ENCODE data around the gene OPCML.

OPCML gene

DNA sequence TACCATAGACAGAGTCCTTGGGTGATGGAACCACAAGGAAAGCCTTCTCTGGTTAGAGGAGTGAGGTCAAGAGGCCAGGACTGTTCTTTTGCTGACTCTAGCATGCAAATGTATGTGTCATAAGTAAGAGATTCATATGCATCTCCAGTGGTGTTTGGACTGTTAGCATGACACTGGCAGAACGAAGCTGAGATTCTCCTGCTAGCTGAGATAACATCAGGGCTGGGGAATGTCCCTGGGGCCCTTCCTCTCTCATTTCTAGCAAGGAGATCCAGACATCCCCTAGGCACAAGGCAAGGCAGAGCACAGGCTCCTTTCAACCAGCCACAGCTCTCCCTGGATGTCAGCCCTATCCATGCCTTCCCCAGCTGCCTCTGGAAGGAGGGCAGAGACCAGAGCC lies 711.3 kb downstream of the OPCML start:
- no peak for DNase-seq (ENCODE audit: low read depth in 2 of 2, low spot score in 1 of 2)

DNA sequence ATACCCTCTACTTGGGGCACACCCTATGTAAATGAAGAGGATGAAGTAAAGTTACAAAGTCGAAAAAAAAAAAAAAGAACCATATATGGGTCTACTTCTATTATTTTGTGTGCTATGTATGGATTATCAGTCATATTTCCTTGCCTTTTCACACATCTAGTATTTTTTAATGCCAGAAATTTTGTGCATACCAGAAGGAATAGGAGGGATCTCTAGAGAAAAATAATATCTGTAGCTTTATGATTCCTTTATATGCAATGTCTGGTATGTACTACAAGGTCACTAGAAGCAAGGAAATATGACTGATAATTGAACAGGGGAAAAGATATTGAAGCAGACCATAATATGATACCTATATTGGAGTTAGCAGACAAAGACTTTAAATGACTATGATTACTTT lies 713.4 kb downstream of the OPCML start:
- no peak for DNase-seq (ENCODE audit: low read depth in 2 of 2, low spot score in 1 of 2)

DNA sequence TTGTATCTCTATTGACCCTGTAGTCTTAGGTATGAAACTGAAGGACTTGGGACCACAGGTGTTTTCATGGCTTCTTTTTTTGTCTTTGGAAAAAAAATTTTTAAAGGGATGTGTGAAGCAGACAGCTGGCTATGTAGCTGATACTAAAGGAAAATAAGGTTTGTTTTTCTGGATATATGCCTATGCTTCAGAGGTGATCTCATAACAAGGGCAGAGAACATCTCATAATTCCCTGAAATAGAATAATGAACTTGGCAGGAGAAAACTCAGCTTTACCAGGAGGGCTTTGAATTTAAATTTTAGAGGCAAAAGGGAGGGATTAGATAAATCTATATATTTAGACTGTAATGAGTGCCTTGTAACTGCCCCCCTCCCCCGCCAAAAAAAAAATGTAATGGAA lies 714.9 kb downstream of the OPCML start:
- DNase-seq (ENCODE audit: low read depth in 2 of 2, low spot score in 1 of 2) = no peak

DNA sequence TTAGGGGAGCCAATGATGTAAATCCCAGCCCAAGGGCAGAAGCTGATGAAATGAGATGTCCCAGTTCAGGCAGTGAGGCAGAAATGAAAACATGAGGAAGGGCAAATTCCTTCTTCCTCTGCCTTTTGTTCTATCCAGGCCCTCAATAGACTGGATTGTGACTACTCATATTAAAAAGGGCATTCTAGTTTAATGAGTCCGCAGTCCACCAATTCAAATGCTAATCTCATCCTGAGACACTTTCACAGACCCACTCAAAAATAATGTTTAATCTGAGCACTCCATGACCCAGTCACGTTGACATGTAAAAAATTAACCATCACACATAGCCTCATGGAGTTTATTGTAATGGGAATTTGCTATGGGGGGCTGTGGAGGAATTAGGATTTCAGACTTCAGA lies 717.9 kb downstream of the OPCML start:
- no peak for DNase-seq (ENCODE audit: low read depth in 2 of 2, low spot score in 1 of 2)

DNA sequence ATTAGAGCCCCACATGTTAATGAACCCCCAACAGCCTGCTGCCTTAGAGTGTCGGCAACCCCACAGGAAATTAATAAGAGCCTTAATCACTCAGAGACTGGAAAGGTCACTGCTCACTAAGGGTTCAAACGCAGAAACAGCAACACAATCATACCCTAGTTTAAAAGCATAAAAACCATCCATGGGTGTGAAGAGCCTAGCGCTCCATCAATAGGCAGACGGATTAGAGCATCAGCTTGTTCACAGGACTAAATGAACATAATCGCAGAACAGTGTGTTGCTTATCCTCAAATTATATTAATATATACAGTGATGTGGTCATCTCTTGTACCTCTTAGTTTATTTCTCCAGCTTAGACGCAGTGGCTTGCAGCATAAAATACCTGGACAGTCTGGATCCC lies 720.7 kb downstream of the OPCML start:
- DNase-seq (ENCODE audit: low read depth in 2 of 2, low spot score in 1 of 2) = no peak

DNA sequence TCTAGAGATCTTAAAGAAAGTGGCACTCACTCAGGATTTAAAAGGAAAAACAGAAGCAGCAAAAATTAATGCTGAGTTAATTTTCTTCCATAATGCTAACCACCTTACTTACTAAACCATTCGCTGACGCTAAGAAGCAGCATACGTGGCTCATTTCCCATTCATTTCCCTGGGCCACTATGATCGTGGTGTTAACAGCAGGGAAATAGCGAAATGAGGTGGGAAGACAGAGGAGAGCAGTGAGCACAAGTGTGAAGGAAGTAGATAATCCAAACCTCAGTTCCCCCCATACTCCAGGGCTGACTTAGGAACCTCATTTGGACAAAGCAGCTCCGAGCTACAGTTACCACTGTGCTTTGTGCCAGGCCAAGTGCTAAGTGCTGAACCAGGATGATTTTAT lies 723.2 kb downstream of the OPCML start:
- DNase-seq (ENCODE audit: low read depth in 2 of 2, low spot score in 1 of 2) = no peak

DNA sequence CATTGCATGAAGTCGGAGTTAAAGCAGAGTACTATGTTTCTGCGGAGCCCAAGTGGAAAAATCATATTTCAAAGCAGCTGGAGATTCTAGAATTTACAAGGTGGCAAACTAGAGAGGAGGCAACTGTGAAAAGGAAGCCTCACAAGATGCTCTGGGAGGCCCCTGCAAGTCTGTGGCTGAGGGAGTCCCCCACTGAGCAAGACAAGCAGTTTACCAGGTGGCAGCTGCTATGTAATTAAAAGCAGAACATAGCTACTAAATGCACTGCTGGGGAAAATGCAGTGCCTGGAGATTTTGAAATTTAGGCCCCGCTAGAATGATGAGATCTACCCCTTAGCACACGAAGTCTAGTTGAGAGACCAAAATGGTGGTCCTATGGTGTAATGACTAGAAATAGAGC lies 728.0 kb downstream of the OPCML start:
- DNase-seq (ENCODE audit: low read depth in 2 of 2, low spot score in 1 of 2) = no peak

DNA sequence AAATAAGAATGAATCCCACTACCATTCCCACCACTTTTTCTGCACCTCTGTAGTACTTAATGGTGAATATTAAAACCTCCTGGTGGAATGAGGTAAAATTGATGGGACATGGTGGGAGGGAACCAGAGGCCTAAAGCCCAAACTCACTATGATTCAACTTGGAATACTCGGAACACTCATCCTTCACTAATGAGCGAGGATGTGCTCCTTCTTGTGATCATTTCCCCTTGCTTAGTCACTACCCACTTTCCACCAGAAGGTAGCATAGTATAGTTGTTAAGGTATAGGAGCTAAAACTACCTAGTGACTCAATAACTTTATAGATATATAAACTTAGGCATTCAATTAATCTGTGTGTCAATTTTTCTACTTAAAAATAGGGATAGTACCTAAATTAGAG lies 728.9 kb downstream of the OPCML start:
- DNase-seq (ENCODE audit: low read depth in 2 of 2, low spot score in 1 of 2) = no peak

DNA sequence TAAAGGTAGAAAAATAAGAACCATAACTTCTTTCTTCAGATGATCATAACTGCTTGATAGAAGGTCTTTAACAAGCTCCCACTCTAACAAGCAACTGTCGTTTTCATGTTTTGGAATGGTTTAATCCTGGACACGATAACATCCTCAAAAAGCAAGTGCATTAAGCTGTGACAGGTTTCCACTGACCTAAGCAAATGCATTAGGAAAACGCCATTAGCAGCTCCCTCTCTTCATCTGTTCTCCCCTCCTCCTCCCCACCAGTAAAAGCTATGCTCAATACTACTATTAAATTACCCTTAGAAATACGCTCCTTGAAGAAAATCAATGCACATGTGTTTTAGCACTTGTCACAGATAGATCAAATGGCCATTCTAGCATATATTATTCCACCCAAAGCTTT lies 729.4 kb downstream of the OPCML start:
- no peak for DNase-seq (ENCODE audit: low read depth in 2 of 2, low spot score in 1 of 2)

DNA sequence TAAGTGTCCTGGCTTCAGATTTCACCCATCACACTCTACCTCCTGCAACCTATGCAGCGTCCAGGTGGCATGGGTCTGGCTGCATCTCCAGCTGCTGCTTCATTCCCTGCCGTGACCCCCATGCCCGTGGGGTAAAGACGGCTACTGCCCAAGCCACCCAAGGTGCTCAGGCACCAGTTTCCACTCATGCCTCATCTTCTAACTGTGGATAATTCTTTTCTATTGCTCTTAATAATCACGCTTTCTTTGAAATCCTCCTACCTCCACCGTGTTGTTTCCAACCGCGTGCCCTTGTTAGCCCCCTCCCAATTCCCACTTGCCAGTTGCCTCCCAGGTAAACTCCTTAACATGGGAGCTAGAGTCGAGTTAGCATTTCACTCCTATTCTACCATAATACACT lies 738.5 kb downstream of the OPCML start:
- no peak for DNase-seq (ENCODE audit: low read depth in 2 of 2, low spot score in 1 of 2)

DNA sequence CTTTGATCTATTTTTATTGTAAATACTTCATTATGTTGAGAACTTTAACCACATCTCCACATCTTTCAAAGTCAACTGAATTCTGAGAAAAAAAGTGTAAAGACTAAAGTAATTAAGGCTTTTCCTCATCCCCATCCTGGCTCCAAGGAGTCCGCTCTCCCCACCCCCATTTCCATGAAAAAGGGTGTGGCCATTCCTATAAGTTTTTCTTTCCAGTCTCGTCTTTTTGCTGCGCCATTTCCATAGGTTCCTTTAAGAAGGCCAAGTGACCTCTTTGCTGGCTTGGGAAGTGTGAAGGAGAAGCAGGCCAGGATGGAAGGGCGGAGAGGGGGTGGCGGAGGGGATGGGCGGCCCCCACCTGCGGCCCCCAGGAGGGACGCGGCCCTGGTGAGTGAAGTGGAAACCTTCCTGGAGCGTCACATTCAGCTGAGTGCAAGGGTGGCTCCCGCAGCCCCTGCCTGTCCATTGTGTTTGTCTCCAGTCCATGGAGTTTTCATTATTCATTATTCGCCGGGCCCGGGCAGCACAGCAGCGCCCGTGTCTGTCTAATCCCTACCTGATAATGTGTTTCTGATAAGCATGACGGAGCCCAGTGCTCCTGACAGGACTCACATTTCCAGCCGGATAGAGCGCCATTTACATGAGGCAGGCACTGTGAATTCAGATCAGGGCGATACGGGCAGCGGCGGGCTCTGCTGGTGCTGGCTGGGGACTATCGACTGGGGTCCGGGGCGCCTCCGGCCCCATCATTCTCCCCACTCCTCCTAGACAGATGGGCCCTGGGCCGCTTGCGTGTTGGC lies 739.8 kb downstream of the OPCML start:
- no peak for DNase-seq (ENCODE audit: low read depth in 2 of 2, low spot score in 1 of 2)

DNA sequence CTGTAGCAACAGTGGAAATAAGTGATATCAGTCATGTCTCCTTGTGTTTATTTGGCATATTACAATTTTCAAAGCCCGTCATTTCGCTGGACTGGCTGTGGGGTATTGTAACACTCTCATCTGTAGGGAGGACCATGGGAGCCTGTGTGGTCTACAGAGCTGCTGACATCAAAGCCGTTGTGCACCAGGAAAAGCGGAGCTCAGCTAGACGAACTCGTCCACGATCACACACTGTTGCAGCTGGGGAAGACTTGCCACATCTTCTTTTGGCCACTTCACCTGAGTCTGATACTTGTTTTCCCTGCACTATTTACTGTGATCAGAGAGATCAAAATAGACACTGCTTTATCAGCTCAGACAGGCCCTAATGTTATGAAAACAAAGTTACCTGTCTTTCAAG lies 741.3 kb downstream of the OPCML start:
- DNase-seq (ENCODE audit: low read depth in 2 of 2, low spot score in 1 of 2) = no peak

DNA sequence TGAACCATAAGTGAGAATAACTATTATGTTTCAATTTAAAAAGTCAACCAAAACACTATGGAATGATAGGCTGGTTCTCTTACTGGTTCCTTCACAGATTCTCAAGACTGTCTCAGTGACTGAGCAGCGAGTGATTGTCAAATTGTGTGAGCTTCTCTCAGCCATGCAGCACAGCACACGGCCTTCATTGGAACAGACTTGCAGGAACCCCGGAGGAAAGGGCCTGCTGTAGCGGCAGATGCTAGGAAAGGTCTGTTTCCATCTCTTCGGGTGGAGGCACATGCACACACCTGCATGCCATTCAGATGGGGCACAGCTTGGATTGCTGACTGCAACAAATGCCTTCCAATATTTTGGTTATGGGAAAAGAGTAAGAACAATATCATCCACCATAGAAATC lies 741.8 kb downstream of the OPCML start:
- DNase-seq (ENCODE audit: low read depth in 2 of 2, low spot score in 1 of 2) = no peak

DNA sequence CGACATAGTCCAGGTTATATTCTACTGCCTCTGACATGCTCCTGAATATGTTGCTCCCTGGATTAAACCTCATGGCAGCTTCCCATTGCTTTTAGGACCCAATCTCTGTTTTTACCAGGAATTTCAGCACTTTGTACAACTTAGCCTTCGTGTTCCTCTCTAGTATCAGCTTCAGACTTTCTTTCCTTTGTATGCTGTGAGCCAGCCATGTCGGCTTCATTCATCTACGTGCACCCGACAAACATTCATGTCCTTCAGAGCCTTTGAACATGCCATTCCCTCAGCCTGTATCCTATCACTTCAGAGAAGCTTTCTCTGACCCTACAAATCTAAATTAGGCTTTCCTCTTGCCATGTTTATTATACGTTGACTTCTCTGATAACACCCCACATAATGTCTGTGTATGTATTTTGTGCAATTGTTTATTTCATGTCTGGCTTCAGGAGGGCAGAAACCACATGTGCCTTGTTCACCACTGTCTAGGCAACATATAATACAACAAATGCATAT lies 743.4 kb downstream of the OPCML start:
- DNase-seq (ENCODE audit: low read depth in 2 of 2, low spot score in 1 of 2) = no peak

DNA sequence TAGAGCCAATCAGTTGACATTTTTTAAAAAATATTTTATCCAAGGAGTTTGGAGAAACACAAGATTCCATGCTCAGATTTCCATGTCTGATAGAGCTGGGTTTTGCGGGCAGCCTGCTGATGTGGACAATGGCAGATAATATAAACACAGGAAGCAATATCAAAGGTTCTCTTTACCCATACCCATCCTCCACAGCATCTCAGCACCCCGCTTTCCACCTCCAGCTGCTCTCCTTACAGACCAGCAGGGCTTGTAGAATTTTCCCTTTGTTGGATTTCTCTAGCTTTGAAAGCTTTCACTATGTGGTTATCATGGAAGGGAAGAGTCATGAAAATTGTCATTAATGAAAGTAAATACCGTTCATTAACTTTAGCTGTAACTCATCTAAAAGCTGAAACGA lies 746.4 kb downstream of the OPCML start:
- DNase-seq (ENCODE audit: low read depth in 2 of 2, low spot score in 1 of 2) = no peak

DNA sequence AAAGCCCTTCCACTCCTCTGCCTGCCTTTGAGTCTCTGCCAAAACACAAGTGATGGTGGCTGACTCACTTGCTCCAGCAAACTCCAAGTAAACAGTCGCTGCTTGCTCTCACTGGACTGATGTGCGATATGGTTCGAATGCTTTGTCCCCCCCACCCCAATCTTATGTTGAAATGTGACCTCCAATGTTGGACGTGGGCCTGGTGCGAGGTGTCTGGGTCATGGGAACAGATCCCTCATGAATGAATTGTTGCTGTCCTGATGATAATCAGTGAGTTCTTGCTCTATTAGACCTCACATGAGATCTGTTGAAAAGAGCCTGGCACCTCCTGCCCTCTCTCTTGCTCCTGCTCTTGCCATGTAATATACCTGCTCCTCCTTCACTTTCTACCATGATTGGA lies 747.9 kb downstream of the OPCML start:
- DNase-seq (ENCODE audit: low read depth in 2 of 2, low spot score in 1 of 2) = no peak

DNA sequence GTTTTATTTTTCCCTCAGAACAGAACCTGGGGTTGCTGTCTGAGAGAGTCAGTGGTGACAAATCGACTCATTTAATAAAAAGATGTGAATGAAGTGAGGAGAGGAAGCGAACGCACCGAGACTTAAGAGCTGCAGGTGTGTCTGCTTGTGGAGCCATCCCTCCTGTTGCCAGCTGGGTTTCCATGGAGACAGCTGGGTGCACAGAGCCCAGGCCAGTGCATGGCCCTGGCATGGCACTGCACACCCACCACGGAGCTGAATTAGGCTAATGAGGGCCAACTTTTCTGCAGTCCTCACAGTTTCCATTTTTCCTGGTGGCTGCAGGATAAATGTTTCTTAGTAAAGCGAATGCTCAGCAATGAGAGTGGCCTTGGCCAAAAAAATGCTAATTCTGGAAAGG lies 750.2 kb downstream of the OPCML start:
- DNase-seq (ENCODE audit: low read depth in 2 of 2, low spot score in 1 of 2) = no peak

DNA sequence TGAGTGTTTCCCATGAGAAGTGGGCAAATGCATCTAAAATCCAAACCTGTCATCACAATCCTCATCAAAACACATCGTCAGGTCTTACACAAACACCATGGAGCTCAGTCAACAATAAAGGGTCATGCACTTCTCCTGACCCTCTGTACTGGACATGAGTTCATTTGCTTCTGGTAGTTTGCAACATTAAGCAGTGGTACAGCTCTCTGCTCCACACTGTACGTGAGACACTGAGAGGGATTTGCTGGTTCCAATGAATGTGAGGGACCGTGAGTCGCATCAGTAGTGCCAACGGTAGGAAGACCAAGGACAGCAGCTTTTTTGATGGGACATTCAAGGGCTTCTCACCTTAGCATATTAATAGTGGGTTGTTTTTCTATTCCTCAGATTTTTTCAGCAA lies 752.3 kb downstream of the OPCML start:
- no peak for DNase-seq (ENCODE audit: low read depth in 2 of 2, low spot score in 1 of 2)

DNA sequence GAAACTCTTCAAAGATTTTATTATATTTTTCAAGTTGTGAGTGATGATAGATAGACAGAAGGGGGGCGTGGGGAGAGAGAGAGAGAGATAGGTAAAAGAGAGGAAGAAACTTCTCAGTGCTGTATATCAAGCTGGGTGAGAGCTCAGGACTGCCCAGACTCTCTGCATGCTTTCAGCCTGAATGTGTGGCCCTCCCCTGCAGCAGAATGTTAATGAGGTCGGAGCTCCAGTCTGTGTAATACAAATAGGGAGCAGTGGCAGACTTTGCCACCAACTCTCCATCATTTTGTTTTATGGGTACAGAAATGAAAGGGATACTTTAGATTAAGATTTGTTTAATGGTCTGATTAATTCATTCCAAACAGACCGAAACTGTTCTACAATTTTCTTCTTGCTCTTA lies 752.8 kb downstream of the OPCML start:
- DNase-seq (ENCODE audit: low read depth in 2 of 2, low spot score in 1 of 2) = no peak

DNA sequence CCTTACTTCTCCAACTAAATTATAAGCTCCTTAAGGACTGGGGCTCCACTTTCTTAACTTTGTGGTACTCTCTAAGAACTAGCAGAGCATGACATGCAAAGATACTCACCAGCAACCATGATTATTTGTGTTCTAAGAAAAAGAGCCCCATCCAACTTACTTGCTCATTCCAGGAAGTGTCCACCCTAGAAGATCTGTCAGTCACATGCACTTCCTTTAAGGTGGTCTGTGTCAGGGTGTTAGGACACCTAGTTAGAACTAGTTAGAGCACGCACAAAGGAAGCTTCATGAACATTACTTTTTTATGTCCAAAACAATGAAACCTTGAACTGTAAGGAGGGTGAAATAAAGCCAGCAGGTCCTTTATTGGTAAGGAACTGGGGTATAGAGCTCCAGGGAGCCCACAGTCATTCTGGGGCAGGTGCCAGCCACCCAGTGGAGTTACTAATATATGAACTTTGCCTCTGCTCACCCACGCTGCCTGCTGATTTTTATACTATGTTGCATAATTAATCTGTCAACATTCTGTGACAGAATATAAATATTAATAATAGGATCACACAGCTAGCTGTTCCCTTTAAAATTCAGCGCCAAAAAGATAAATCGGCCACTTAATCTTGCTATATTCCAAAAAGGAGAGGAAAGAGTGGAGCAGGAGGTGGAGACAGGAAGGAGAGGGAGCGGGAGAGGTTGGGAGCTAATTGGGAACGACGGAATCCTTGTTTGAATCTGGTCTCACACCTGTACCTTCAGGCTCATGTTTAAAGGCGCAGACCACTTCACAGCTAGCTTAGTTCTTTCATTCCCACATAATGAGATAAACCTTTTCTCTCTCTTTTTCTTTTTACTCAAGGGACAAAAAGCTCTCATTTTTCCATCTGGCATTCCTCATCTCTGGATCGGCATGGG lies 755.0 kb downstream of the OPCML start:
- no peak for DNase-seq (ENCODE audit: low read depth in 2 of 2, low spot score in 1 of 2)

DNA sequence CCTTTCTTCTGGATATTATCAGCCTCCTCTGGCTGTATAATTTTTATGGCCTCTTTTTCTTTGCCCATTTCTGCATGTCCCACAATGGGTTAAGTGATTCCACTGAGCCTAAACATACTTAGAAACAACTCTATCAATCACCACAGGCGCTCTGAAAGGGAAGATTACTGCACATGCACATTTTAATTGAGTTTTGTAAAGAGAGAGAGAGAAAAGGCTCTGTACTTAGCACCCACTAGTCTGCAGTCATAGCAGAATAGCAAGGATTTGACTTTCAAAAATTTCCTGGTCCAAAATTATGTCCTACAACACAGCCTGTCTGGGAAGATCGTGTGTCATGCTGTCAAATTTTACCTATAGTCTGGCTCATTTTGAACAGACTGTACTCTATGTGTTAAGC lies 758.5 kb downstream of the OPCML start:
- no peak for DNase-seq (ENCODE audit: low read depth in 2 of 2, low spot score in 1 of 2)

Measured in stimulated activated CD8-positive, alpha-beta memory T cell treated with anti-CD3 and anti-CD28 coated beads, Interleukin-4, amount 100 ng/mL, for 1 hour (primary cell).